Measurements from ENCODE around the gene TDRD7. TPM values are rescaled to one million over a fixed set of nuclear protein-coding genes. Genes with fewer than 3 reads are reported as not detected.

Gene TDRD7
- total RNA-seq, 1 donor from 2014 or later: 20.4 TPM

DNA sequence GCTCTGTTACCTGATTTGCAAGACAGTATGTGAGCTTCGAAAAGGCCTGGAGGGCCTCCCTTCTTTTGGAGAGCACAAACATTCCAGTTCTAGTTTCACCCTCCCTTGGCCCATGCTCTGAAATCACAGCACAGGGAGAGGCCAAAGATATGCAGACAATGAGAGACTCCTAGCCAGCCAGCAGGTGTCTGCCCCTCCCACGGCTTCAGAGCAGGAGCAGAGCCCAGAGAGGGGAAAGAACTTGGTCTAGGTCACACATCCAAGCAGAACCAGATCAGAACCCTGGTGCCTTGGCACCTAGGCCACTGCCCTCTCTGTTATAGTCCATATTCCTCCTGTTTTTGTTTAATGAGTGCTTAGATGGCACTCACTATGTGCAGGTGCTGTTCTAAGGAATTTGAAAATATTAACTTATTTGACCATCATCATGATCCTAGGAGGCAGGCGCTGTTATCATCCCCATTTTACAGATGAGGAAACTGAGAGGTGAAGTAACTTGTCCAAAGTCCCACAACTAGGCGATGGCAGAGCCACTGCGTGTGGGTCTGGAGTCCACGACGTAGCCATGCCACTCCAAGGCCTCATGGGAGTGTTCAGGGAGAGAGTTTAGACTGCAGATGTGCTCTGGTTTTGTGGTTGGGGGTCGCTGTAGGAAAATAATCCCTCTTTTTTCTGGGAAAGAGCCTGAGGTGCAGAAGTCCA, 116.8 kb downstream of the TDRD7 start:
- Histone ChIP-seq H3K79me2 (ENCODE audit: insufficient read depth, low read length) (no peaks in the 10 kb centered on the region), H3K9me3 (ENCODE audit: insufficient read depth, low read depth, low read length) (no peaks in the 10 kb centered on the region), H3K27me3 (ENCODE audit: insufficient read depth, low read length) (peaks cover 2% of the 10 kb centered on the region), H2AFZ (ENCODE audit: low read depth, low read length) (no peak overlapping the region), H3K36me3 (ENCODE audit: insufficient read depth, low read length) (no peaks in the 10 kb centered on the region), H3K27ac (ENCODE audit: low read depth, low read length) (no peak overlapping the region), H3K9ac (ENCODE audit: low read length) (no peak overlapping the region), H3K4me1 (ENCODE audit: insufficient read depth, low read length) (no peaks in the 10 kb centered on the region), H4K20me1 (ENCODE audit: insufficient read depth, low read length) (no peaks in the 10 kb centered on the region), H3K4me3 (ENCODE audit: insufficient read depth, low read depth, low read length) (no peak overlapping the region), H3K4me2 (ENCODE audit: low read length) (no peak overlapping the region)
- peaks cover 2% of the 10 kb centered on the region for H3K4me1 Mint-ChIP-seq (ENCODE audit: low read depth, unreplicated experiment)
- no peak for FAIRE-seq
- H3K36me3 Mint-ChIP-seq (ENCODE audit: low read depth, unreplicated experiment): no peaks in the 10 kb centered on the region
- no peak overlapping the region for H3K27ac Mint-ChIP-seq (ENCODE audit: unreplicated experiment)
- no peaks in the 10 kb centered on the region for H3K9me3 Mint-ChIP-seq (ENCODE audit: unreplicated experiment)
- DNase-seq (ENCODE audit: low read depth): no peak
- TF ChIP-seq, protein P1, sequence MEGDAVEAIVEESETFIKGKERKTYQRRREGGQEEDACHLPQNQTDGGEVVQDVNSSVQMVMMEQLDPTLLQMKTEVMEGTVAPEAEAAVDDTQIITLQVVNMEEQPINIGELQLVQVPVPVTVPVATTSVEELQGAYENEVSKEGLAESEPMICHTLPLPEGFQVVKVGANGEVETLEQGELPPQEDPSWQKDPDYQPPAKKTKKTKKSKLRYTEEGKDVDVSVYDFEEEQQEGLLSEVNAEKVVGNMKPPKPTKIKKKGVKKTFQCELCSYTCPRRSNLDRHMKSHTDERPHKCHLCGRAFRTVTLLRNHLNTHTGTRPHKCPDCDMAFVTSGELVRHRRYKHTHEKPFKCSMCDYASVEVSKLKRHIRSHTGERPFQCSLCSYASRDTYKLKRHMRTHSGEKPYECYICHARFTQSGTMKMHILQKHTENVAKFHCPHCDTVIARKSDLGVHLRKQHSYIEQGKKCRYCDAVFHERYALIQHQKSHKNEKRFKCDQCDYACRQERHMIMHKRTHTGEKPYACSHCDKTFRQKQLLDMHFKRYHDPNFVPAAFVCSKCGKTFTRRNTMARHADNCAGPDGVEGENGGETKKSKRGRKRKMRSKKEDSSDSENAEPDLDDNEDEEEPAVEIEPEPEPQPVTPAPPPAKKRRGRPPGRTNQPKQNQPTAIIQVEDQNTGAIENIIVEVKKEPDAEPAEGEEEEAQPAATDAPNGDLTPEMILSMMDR (IDR thresholded peaks at IDR 0.05; ENCODE audit: insufficient read depth, low read depth, low read length): no peak
- TF ChIP-seq EZH2 (IDR thresholded peaks at IDR 0.05; ENCODE audit: insufficient read depth, low read length): no peak
- H3K4me3 Mint-ChIP-seq (ENCODE audit: unreplicated experiment): no peak overlapping the region
- peaks cover 40% of the 10 kb centered on the region for H3K27me3 Mint-ChIP-seq (ENCODE audit: low read depth, unreplicated experiment)

DNA sequence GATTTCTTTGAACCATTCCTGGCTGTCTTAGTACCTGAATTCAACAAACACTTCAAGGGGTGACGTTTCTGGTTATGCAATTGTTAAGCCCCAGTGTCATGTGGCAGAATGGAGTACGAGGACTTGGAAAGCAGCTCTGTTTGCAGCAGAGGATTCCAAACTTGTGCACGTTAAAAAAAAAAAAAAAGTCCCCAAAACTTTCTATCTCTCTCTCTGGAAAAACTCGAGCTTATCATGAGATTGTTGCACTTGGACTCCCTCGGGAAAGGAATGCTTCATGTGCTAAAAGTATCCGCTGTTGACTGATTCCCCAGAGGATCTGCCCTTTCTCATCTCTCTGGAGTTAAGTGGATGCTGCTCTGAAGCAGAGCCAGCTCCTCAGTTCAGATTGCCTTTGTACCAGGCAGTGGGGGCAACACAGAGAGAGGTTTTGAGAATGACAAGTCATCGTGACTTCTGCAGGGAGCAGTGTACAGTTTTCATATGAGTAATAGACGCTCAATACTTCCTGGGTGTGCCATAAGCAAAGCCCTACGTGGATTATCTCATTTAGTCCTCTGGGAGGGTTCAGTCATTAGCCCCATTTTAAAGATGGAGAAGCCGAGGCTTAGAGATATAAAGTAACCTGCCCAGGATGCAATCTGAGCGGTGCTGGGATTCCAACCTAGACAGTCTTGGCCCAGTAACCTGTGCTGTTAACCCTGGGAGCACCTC, 117.6 kb downstream of the TDRD7 start:
- DNase-seq (ENCODE audit: low read depth): no peak
- H2AFZ ChIP-seq (ENCODE audit: low read depth, low read length): no peak overlapping the region
- Mint-ChIP-seq H3K36me3 (ENCODE audit: low read depth, unreplicated experiment) (no peaks in the 10 kb centered on the region), H3K27me3 (ENCODE audit: low read depth, unreplicated experiment) (peaks cover 36% of the 10 kb centered on the region), H3K27ac (ENCODE audit: unreplicated experiment) (no peak overlapping the region), H3K4me1 (ENCODE audit: low read depth, unreplicated experiment) (peaks cover 2% of the 10 kb centered on the region), H3K4me3 (ENCODE audit: unreplicated experiment) (no peak overlapping the region), H3K9me3 (ENCODE audit: unreplicated experiment) (peaks cover 2% of the 10 kb centered on the region)
- H4K20me1 ChIP-seq (ENCODE audit: insufficient read depth, low read length): no peaks in the 10 kb centered on the region
- no peaks in the 10 kb centered on the region for H3K79me2 ChIP-seq (ENCODE audit: insufficient read depth, low read length)
- H3K4me3 ChIP-seq (ENCODE audit: insufficient read depth, low read depth, low read length): no peak overlapping the region
- H3K4me1 ChIP-seq (ENCODE audit: insufficient read depth, low read length): no peaks in the 10 kb centered on the region
- no peak overlapping the region for H3K27ac ChIP-seq (ENCODE audit: low read depth, low read length)
- H3K27me3 ChIP-seq (ENCODE audit: insufficient read depth, low read length): peaks cover 2% of the 10 kb centered on the region
- no peak for TF ChIP-seq EZH2 (IDR thresholded peaks at IDR 0.05; ENCODE audit: insufficient read depth, low read length)
- TF ChIP-seq, protein P1 (IDR thresholded peaks at IDR 0.05; ENCODE audit: insufficient read depth, low read depth, low read length): no peak
- H3K4me2 ChIP-seq (ENCODE audit: low read length): no peak overlapping the region
- no peak for FAIRE-seq
- no peaks in the 10 kb centered on the region for H3K36me3 ChIP-seq (ENCODE audit: insufficient read depth, low read length)
- H3K9me3 ChIP-seq (ENCODE audit: insufficient read depth, low read depth, low read length): no peaks in the 10 kb centered on the region
- no peak overlapping the region for H3K9ac ChIP-seq (ENCODE audit: low read length)
